Keratinocyte (primary cell): ENCODE results near the gene OR5V1. TPM values are rescaled to one million over a fixed set of nuclear protein-coding genes. Genes with fewer than 3 reads are reported as not detected.

ENCODE experiments used
- DNase-seq: peaks from one replicate; pipeline ENCODE4 v3.0.0-alpha.2; 2011; ENCODE audit warnings: low read depth, missing footprints, low spot score
- FAIRE-seq: peaks from 2 replicates; lab custom pipeline; 2011; peaks lifted over from hg19 to GRCh38; lab: Jason Lieb, UNC
- H2AFZ ChIP-seq: 2 replicates; pipeline ENCODE4 v1.6.0; 2012; ENCODE audit warnings: low read length, control low read depth, inconsistent platforms; ENCODE audit not compliant: control insufficient read depth
- H3K27ac ChIP-seq: 2 replicates; pipeline ENCODE4 v1.5.1; 2011; ENCODE audit warnings: low read length; ENCODE audit not compliant: control insufficient read depth, insufficient read depth
- H3K27me3 ChIP-seq: 3 replicates; pipeline ENCODE4 v1.6.0; 2011; ENCODE audit warnings: low read length; ENCODE audit not compliant: control insufficient read depth, insufficient read depth; ENCODE audit errors: extremely low read depth
- H3K36me3 ChIP-seq, 2 experiments: 2 replicates in 1 of 2; 3 replicates in 1 of 2; pipeline ENCODE4 v1.5.1; 2011; ENCODE audit warnings: low read length in 2 of 2, mild to moderate bottlenecking in 1 of 2; ENCODE audit not compliant: control insufficient read depth in 2 of 2, insufficient read depth in 2 of 2; ENCODE audit errors: extremely low read depth in 1 of 2
- H3K4me1 ChIP-seq: 3 replicates; pipeline ENCODE4 v1.5.1; 2011; ENCODE audit warnings: low read length; ENCODE audit not compliant: control insufficient read depth, insufficient read depth; ENCODE audit errors: extremely low read depth
- H3K4me2 ChIP-seq: 3 replicates; pipeline ENCODE4 v1.6.0; 2011; ENCODE audit warnings: low read depth, low read length; ENCODE audit not compliant: control insufficient read depth, insufficient read depth; ENCODE audit errors: extremely low read depth
- H3K4me3 ChIP-seq, 3 experiments: fragments of 200-600 bp in 1 of 3; sonication (generic) in 1 of 3; 2 replicates in 2 of 3; 3 replicates in 1 of 3; pipeline ENCODE4 v1.5.1; 2011 to 2016; ENCODE audit warnings: low read length in 3 of 3, mild to moderate bottlenecking in 3 of 3, control low read depth in 2 of 3, inconsistent platforms in 1 of 3, low read depth in 1 of 3, mixed read lengths in 1 of 3, mixed run types in 1 of 3, moderate library complexity in 1 of 3; ENCODE audit not compliant: control insufficient read depth in 2 of 3, insufficient read depth in 2 of 3; ENCODE audit errors: extremely low read depth in 1 of 3
- H3K79me2 ChIP-seq: 2 replicates; pipeline ENCODE4 v1.6.0; 2012; ENCODE audit warnings: low read length; ENCODE audit not compliant: control insufficient read depth, insufficient read depth
- H3K9ac ChIP-seq: 3 replicates; pipeline ENCODE4 v1.6.0; 2011; ENCODE audit warnings: low read length; ENCODE audit not compliant: control insufficient read depth, insufficient read depth; ENCODE audit errors: extremely low read depth
- H3K9me1 ChIP-seq: 3 replicates; pipeline ENCODE4 v1.6.0; 2011; ENCODE audit warnings: low read length; ENCODE audit not compliant: control insufficient read depth, insufficient read depth; ENCODE audit errors: extremely low read depth
- H3K9me3 ChIP-seq: 2 replicates; pipeline ENCODE4 v1.5.1; 2012; ENCODE audit warnings: low read depth, low read length; ENCODE audit not compliant: control insufficient read depth
- H4K20me1 ChIP-seq: 3 replicates; pipeline ENCODE4 v1.6.0; 2011; ENCODE audit warnings: low read length; ENCODE audit not compliant: control insufficient read depth, insufficient read depth; ENCODE audit errors: extremely low read depth
- CTCF ChIP-seq, 3 experiments: IDR thresholded peaks in 1 of 3; conservative IDR thresholded peaks in 1 of 3; optimal IDR thresholded peaks in 1 of 3; 2 replicates in 2 of 3; 3 replicates in 1 of 3; pipeline versions ENCODE3 to v1.5.1; 2011; ENCODE audit warnings: low read length in 3 of 3, mild to moderate bottlenecking in 3 of 3, moderate library complexity in 2 of 3, control low read depth in 1 of 3, inconsistent platforms in 1 of 3; ENCODE audit not compliant: insufficient read depth in 2 of 3; ENCODE audit errors: extremely low read depth in 1 of 3
- EZH2 ChIP-seq: IDR thresholded peaks from one replicate; pipeline ENCODE4 v1.6.1; 2012; ENCODE audit warnings: inconsistent platforms, mild to moderate bottlenecking, low read length, moderate library complexity
- dilution Hi-C: fragments of 300-500 bp; cut with MboI; formaldehyde crosslinking; loops from one replicate; pipeline ENCODE4 v1.7.0; 2020; ENCODE audit warnings: low sequenced_read_pairs; ENCODE audit not compliant: extremely low pct_ligation_motif_present
- polyA plus RNA-seq, 5 experiments: library from polyadenylated mRNA; depleted of rRNA in 3 of 5; stranded (reverse) in 3 of 5; stranded (forward) in 1 of 5; unstranded in 1 of 5; fragments of >200 nt; gene quantifications; 1 replicate in 1 of 5; 2 replicates in 3 of 5; 3 replicates in 1 of 5; pipeline versions ENCODE4 v1.2.1 to v1.2.3, GENCODE V29; 2011 to 2012; ENCODE audit warnings: missing spikeins in 2 of 5, low read depth in 1 of 5, low replicate concordance in 1 of 5

Gene OR5V1
- polyA plus RNA-seq, 1 donor (not counting 4 experiments of a cell fraction or from before 2014, with no cell fraction given): not detected

GRCh38 chr6:29345380-29345779, 23.3 kb downstream of the OR5V1 start:
- no peaks in the 10 kb centered on the region for H4K20me1 ChIP-seq
- no peak overlapping the region for H3K9ac ChIP-seq
- H3K27ac ChIP-seq: no peak overlapping the region
- no peak for TF ChIP-seq EZH2
- no peak for TF ChIP-seq CTCF (optimal IDR thresholded peaks at IDR 0.05 in 1 of 3, IDR thresholded peaks at IDR 0.05 in 1 of 3, conservative IDR thresholded peaks at IDR 0.05 in 1 of 3; ENCODE audit: extremely low read depth in 1 of 3, insufficient read depth in 2 of 3, low read length in 3 of 3)
- no peak overlapping the region for H2AFZ ChIP-seq
- no peaks in the 10 kb centered on the region for H3K27me3 ChIP-seq
- no peaks in the 10 kb centered on the region for H3K9me3 ChIP-seq
- no peaks in the 10 kb centered on the region for H3K4me1 ChIP-seq
- no peak overlapping the region for H3K4me3 ChIP-seq
- H3K9me1 ChIP-seq: no peaks in the 10 kb centered on the region
- dilution Hi-C loops: no loop called here
- FAIRE-seq: no peak
- DNase-seq: no peak
- no peaks in the 10 kb centered on the region for H3K36me3 ChIP-seq
- H3K4me2 ChIP-seq: no peak overlapping the region
- no peaks in the 10 kb centered on the region for H3K79me2 ChIP-seq

- Histone ChIP-seq H3K36me3 (no peaks in the 10 kb centered on the region), H3K4me1 (no peaks in the 10 kb centered on the region), H3K27me3 (no peaks in the 10 kb centered on the region), H3K9me3 (no peaks in the 10 kb centered on the region), H3K27ac (no peak overlapping the region), H3K4me2 (no peak overlapping the region), H3K9ac (no peak overlapping the region), H3K79me2 (no peaks in the 10 kb centered on the region), H3K9me1 (no peaks in the 10 kb centered on the region), H2AFZ (no peak overlapping the region), H3K4me3 (no peak overlapping the region), H4K20me1 (no peaks in the 10 kb centered on the region)
- TF ChIP-seq EZH2 (no peak), CTCF (optimal IDR thresholded peaks at IDR 0.05 in 1 of 3, IDR thresholded peaks at IDR 0.05 in 1 of 3, conservative IDR thresholded peaks at IDR 0.05 in 1 of 3; ENCODE audit: extremely low read depth in 1 of 3, insufficient read depth in 2 of 3, low read length in 3 of 3) (no peak)
- dilution Hi-C loops: no loop called here
- FAIRE-seq: no peak
- DNase-seq: no peak
These were observed 32.4 kb downstream of the OR5V1 start for GRCh38 chr6:29336269-29336668.
